Cortex of kidney (tissue), 1 donor: Measurements from ENCODE around the gene SUSD5.
"Not testable (repeated sequence)": the region's sequence is repeated elsewhere in the genome, so short reads cannot be mapped to it uniquely, and the experiment has no call there.

Experiments
- DNase-seq: peaks from one replicate; lab custom pipeline; 2025; lab: John Stamatoyannopoulos, UW

The SUSD5 gene

GRCh38 chr3:33152363-33153360 is 65.9 kb downstream of the SUSD5 start:
- DNase-seq, result no peak

GRCh38 chr3:33149342-33149741 is 69.3 kb downstream of the SUSD5 start:
- no peak for DNase-seq

- no peak for DNase-seq
Measured at GRCh38 chr3:33146791-33147445, 71.7 kb downstream of the SUSD5 start.

GRCh38 chr3:33145901-33146580 is 72.6 kb downstream of the SUSD5 start:
- DNase-seq, result no peak

- no peak for DNase-seq
Measured at GRCh38 chr3:33145221-33145900, 73.2 kb downstream of the SUSD5 start.

- no peak for DNase-seq
Measured at GRCh38 chr3:33144433-33144832, 74.2 kb downstream of the SUSD5 start.

GRCh38 chr3:33141006-33141405 is 77.6 kb downstream of the SUSD5 start:
- DNase-seq, result no peak

- no peak for DNase-seq
Measured at GRCh38 chr3:33139996-33140395, 78.6 kb downstream of the SUSD5 start.

GRCh38 chr3:33139006-33139623 is 79.5 kb downstream of the SUSD5 start:
- not testable (repeated sequence) for DNase-seq

GRCh38 chr3:33137691-33138090 is 80.9 kb downstream of the SUSD5 start:
- DNase-seq, result no peak

GRCh38 chr3:33134026-33134625 is 84.5 kb downstream of the SUSD5 start:
- no peak for DNase-seq

GRCh38 chr3:33132019-33132360 is 86.6 kb downstream of the SUSD5 start:
- DNase-seq, result no peak

GRCh38 chr3:33131331-33132018 is 87.1 kb downstream of the SUSD5 start:
- no peak for DNase-seq

- no peak for DNase-seq
Measured at GRCh38 chr3:33130144-33130543, 88.5 kb downstream of the SUSD5 start.

GRCh38 chr3:33128706-33129105 is 89.9 kb downstream of the SUSD5 start:
- no peak for DNase-seq

- no peak for DNase-seq
Measured at GRCh38 chr3:33125840-33126239, 92.8 kb downstream of the SUSD5 start.

GRCh38 chr3:33124638-33125037 is 94.0 kb downstream of the SUSD5 start:
- DNase-seq, result no peak

- DNase-seq, result no peak
Measured at GRCh38 chr3:33122991-33123390, 95.6 kb downstream of the SUSD5 start.

- no peak for DNase-seq
Measured at GRCh38 chr3:33119891-33120290, 98.7 kb downstream of the SUSD5 start.

GRCh38 chr3:33117461-33117860 is 101.1 kb downstream of the SUSD5 start:
- DNase-seq, result no peak
